K562 (cell line): ENCODE data around the gene ACSS1. TPM values are rescaled to one million over a fixed set of nuclear protein-coding genes. Genes with fewer than 3 reads are reported as not detected.

Source experiments
- ATAC-seq: fragments of 200-7000 bp; cut with Tn5 transposase; 3 replicates; pipeline ENCODE4 v1.9.1; 2020; ENCODE audit warnings: moderate library complexity
- BruUV-seq: library from RNA; stranded (reverse); fragments of 400-500 nt; replicated peaks from 2 replicates; lab custom pipeline; 2021; lab: Mats Ljungman, UMichigan
- CTCF ChIA-PET: fragments of 300-600 bp; formaldehyde crosslinking; extraction: SDS; loops from one replicate; lab custom pipeline; 2021; ENCODE audit warnings: low intra/inter-chr PET ratio; lab: Yijun Ruan, JAX
- POLR2A ChIA-PET: fragments of 300-600, 350-650 bp; sonication (Branson Sonifier 250); formaldehyde crosslinking; extraction: SDS; loops from one replicate; lab custom pipeline; 2021; ENCODE audit warnings: antibody characterized with exemption, inconsistent platforms; lab: Yijun Ruan, JAX
- DNase-seq, 4 experiments: peaks; one replicate each; pipeline versions ENCODE4 v3.0.0 to v3.0.0-alpha.2; 2011 to 2018; ENCODE audit warnings: low spot score in 3 of 4, mixed read lengths in 3 of 4; ENCODE audit errors: extremely low read depth in 1 of 4
- FAIRE-seq: peaks from 2 replicates; lab custom pipeline; 2011; peaks lifted over from hg19 to GRCh38; lab: Jason Lieb, UNC
- H2AFZ ChIP-seq: 2 replicates; pipeline ENCODE4 v1.6.0; 2011; ENCODE audit warnings: low read depth, low read length, control low read depth, inconsistent platforms
- H3K27ac ChIP-seq: fragments of 200-600 bp; 3 replicates; pipeline ENCODE4 v1.8.0; 2011; ENCODE audit warnings: low read depth, mild to moderate bottlenecking, control low read depth, inconsistent platforms, low read length, moderate library complexity, mixed read lengths; ENCODE audit errors: extremely low read depth
- H3K27me3 ChIP-seq, 2 experiments: fragments of 300-600 bp in 1 of 2; 2 replicates in 1 of 2; 3 replicates in 1 of 2; pipeline versions ENCODE4 v1.6.0 to v1.8.0; 2011; ENCODE audit warnings: inconsistent platforms in 2 of 2, low read length in 2 of 2, mild to moderate bottlenecking in 1 of 2, mixed read lengths in 1 of 2, moderate library complexity in 1 of 2; ENCODE audit not compliant: control insufficient read depth in 2 of 2, insufficient read depth in 2 of 2
- H3K36me3 ChIP-seq: fragments of 300-600 bp; 3 replicates; pipeline ENCODE4 v1.8.0; 2011; ENCODE audit warnings: mild to moderate bottlenecking, low read length, inconsistent platforms; ENCODE audit not compliant: control insufficient read depth, insufficient read depth
- H3K4me1 ChIP-seq, 2 experiments: fragments of 200-600 bp in 1 of 2; replicated peaks in 1 of 2; 2 replicates in 1 of 2; 3 replicates in 1 of 2; pipeline versions ENCODE4 v1.5.1 to v1.8.0; 2011; ENCODE audit warnings: inconsistent platforms in 2 of 2, low read length in 2 of 2, mild to moderate bottlenecking in 1 of 2, mixed read lengths in 1 of 2, moderate library complexity in 1 of 2; ENCODE audit not compliant: control insufficient read depth in 2 of 2, insufficient read depth in 2 of 2
- H3K4me2 ChIP-seq: 2 replicates; pipeline ENCODE4 v1.6.1; 2011; ENCODE audit warnings: low read length, control low read depth, inconsistent platforms, mixed read lengths; ENCODE audit not compliant: insufficient read depth
- H3K4me3 ChIP-seq: fragments of 200-600 bp; sonication (generic), shearing (Covaris generic); 2 replicates; pipeline ENCODE4 v1.5.1; 2016; ENCODE audit warnings: control low read depth, inconsistent platforms
- H3K79me2 ChIP-seq: fragments of 200-600 bp; 3 replicates; pipeline ENCODE4 v1.8.0; 2011; ENCODE audit warnings: low read length, inconsistent platforms; ENCODE audit not compliant: control insufficient read depth, insufficient read depth
- H3K9ac ChIP-seq, 2 experiments: 2 replicates each; pipeline versions ENCODE4 v1.6.0 to v1.6.1; 2011; ENCODE audit warnings: low read depth in 2 of 2, low read length in 2 of 2, control low read depth in 1 of 2, inconsistent platforms in 1 of 2, mild to moderate bottlenecking in 1 of 2, mixed read lengths in 1 of 2; ENCODE audit not compliant: insufficient read depth in 1 of 2
- H3K9me1 ChIP-seq: one replicate; pipeline ENCODE4 v1.6.0; 2011; ENCODE audit warnings: inconsistent platforms, mild to moderate bottlenecking, low read length, moderate library complexity; ENCODE audit not compliant: control insufficient read depth, insufficient read depth
- H3K9me3 ChIP-seq: replicated peaks from 2 replicates; pipeline ENCODE4 v1.5.1; 2011; ENCODE audit warnings: low read depth, low read length, inconsistent platforms; ENCODE audit not compliant: control insufficient read depth, insufficient read depth
- H4K20me1 ChIP-seq: replicated peaks from 2 replicates; pipeline ENCODE4 v1.6.1; 2011; ENCODE audit warnings: low read length, inconsistent platforms, mixed read lengths; ENCODE audit not compliant: control insufficient read depth, insufficient read depth
- EP300 ChIP-seq: IDR thresholded peaks from 2 replicates; pipeline ENCODE4 v1.6.1; 2012; ENCODE audit warnings: low read length, improper control_type of control experiment
- NFE2 ChIP-seq: IDR thresholded peaks from 2 replicates; pipeline ENCODE4 v1.6.1; 2014; ENCODE audit warnings: antibody characterized with exemption, low read depth
- ZNF197 ChIP-seq: fragments of 200-800 bp; sonication (Bioruptor generic); IDR thresholded peaks from 2 replicates; pipeline ENCODE4 v1.6.1; 2016; ENCODE audit warnings: low read depth, missing genetic modification characterization, missing compliant biosample characterization
- ZNF263 ChIP-seq: sonication (generic); formaldehyde crosslinking; IDR thresholded peaks from 2 replicates; pipeline ENCODE4 v1.8.0; 2022; ENCODE audit warnings: mild to moderate bottlenecking, missing genetic modification reagents, borderline replicate concordance
- WGBS: fragments of 100-300 bp; shearing (Covaris generic); methylation state at CpG from one replicate; pipeline ENCODE4 v1.1.6; 2016; ENCODE audit warnings: low coverage, mixed read lengths; ENCODE audit not compliant: insufficient coverage; ENCODE audit errors: missing lambda C conversion rate; 5-methylcytosine and 5-hydroxymethylcytosine counted together
- in situ Hi-C: fragments of 300-500 bp; cut with MboI; formaldehyde crosslinking; loops from 4 replicates; pipeline ENCODE4 v1.15.0; 2018; ENCODE audit warnings: inconsistent platforms, mixed read lengths
- intact Hi-C: fragments of 100-400 bp; cut with micrococcal nuclease; formaldehyde crosslinking; loops from 2 replicates; pipeline ENCODE4 v1.14.2; 2022
- polyA plus RNA-seq, 8 experiments: library from polyadenylated mRNA; depleted of rRNA in 4 of 8; stranded (reverse) in 5 of 8; unstranded in 3 of 8; fragments of >200 nt; fragmentation: Nextera tagmentation in 2 of 8; fragmentation: Illumina TruSeq in 1 of 8; extraction: Ambion mirVana in 2 of 8; extraction: Trizol in 1 of 8; gene quantifications; 2 replicates each; pipeline versions ENCODE4 v1.2.1 to v1.2.3, GENCODE V29; 2011 to 2014; ENCODE audit warnings: inconsistent platforms in 1 of 8, missing spikeins in 1 of 8
- total RNA-seq, 7 experiments: library from RNA; depleted of rRNA in 6 of 7; stranded (reverse); fragments of >200 nt in 6 of 7; fragmentation: Illumina TruSeq in 2 of 7; extraction: Trizol in 2 of 7; gene quantifications; 2 replicates each; pipeline versions ENCODE4 v1.2.1 to v1.2.3, GENCODE V29; 2011 to 2021; ENCODE audit warnings: low replicate concordance in 1 of 7

ACSS1 gene
- total and polyA plus RNA-seq, 9 of the 15 experiments (the other 6 are each of a cell fraction or from before 2014, with no cell fraction given), result 0.07 to 2.1 (median 0.27) TPM; not detected in 3

- H3K27ac ChIP-seq, result no peak overlapping the region
- DNase-seq, result no peak
- no peaks in the 10 kb centered on the region for H3K79me2 ChIP-seq
- H3K9me1 ChIP-seq, result no peaks in the 10 kb centered on the region
- H2AFZ ChIP-seq, result no peak overlapping the region
- H3K36me3 ChIP-seq, result no peaks in the 10 kb centered on the region
- in situ Hi-C loops, result loop anchor here (10.0 kb wide), 1 partner anchor 165 kb away; no protein-coding TSS in a partner anchor
- 0% methylated on average over 8 of the region's 10 CpGs for WGBS
- no peaks in the 10 kb centered on the region for H3K9me3 ChIP-seq
- BruUV-seq, result no TSS peak
- CTCF ChIA-PET, result no interaction called here
- no peak overlapping the region for H3K4me2 ChIP-seq
- H3K4me3 ChIP-seq, result no peak overlapping the region
- TF ChIP-seq ZNF263 (CRISPR knock-in tag), result no peak
- no peak for TF ChIP-seq NFE2
- TF ChIP-seq ZNF197 (CRISPR knock-in tag), result no peak
- no peak for TF ChIP-seq EP300
- TF ChIP-seq, all 486 proteins: peak for 0
- no peak for FAIRE-seq
- POLR2A ChIA-PET, result no interaction called here
- ATAC-seq, result no peak
- H4K20me1 ChIP-seq, result no peaks in the 10 kb centered on the region
- no peak overlapping the region for H3K9ac ChIP-seq
- intact Hi-C loops, result no loop called here
- no peaks in the 10 kb centered on the region for H3K4me1 ChIP-seq
- peaks cover 3 to 67% of the 10 kb centered on the region in 2 experiments; a peak in 4 of 5 replicates for H3K27me3 ChIP-seq
Observed at GRCh38 chr20:25009218-25010145, 48.5 kb downstream of the ACSS1 start.
